ENCODE results near the gene RBMS3. TPM values are rescaled to one million over a fixed set of nuclear protein-coding genes. Genes with fewer than 3 reads are reported as not detected.

RBMS3 gene
- total RNA-seq, 1 donor from 2014 or later = 65.1 TPM

GRCh38 chr3:29382409-29382808, 101.5 kb downstream of the RBMS3 start:
- H3K4me3 Mint-ChIP-seq (ENCODE audit: unreplicated experiment) = no peak overlapping the region
- TF ChIP-seq CTCF (IDR thresholded peaks at IDR 0.05; ENCODE audit: partially characterized antibody, unreplicated experiment) = no peak
- no peaks in the 10 kb centered on the region for H3K9me3 Mint-ChIP-seq (ENCODE audit: unreplicated experiment)
- H3K36me3 Mint-ChIP-seq (ENCODE audit: unreplicated experiment) = no peaks in the 10 kb centered on the region
- no peaks in the 10 kb centered on the region for H3K27me3 Mint-ChIP-seq (ENCODE audit: unreplicated experiment)
- no peak for DNase-seq
- peaks cover 16% of the 10 kb centered on the region for H3K4me1 Mint-ChIP-seq (ENCODE audit: low read depth, unreplicated experiment)
- H3K27ac Mint-ChIP-seq (ENCODE audit: unreplicated experiment) = no peak overlapping the region

GRCh38 chr3:29382845-29383244, 102.0 kb downstream of the RBMS3 start:
- no peak for TF ChIP-seq CTCF (IDR thresholded peaks at IDR 0.05; ENCODE audit: partially characterized antibody, unreplicated experiment)
- Mint-ChIP-seq H3K27me3 (ENCODE audit: unreplicated experiment) (no peaks in the 10 kb centered on the region), H3K27ac (ENCODE audit: unreplicated experiment) (no peak overlapping the region), H3K9me3 (ENCODE audit: unreplicated experiment) (no peaks in the 10 kb centered on the region), H3K36me3 (ENCODE audit: unreplicated experiment) (no peaks in the 10 kb centered on the region), H3K4me1 (ENCODE audit: low read depth, unreplicated experiment) (peaks cover 16% of the 10 kb centered on the region), H3K4me3 (ENCODE audit: unreplicated experiment) (no peak overlapping the region)
- DNase-seq = no peak

- no peaks in the 10 kb centered on the region for H3K27me3 Mint-ChIP-seq (ENCODE audit: unreplicated experiment)
- H3K4me1 Mint-ChIP-seq (ENCODE audit: low read depth, unreplicated experiment) = peaks cover 16% of the 10 kb centered on the region
- no peaks in the 10 kb centered on the region for H3K9me3 Mint-ChIP-seq (ENCODE audit: unreplicated experiment)
- H3K4me3 Mint-ChIP-seq (ENCODE audit: unreplicated experiment) = peak overlapping the region; percentile 11
- TF ChIP-seq CTCF (IDR thresholded peaks at IDR 0.05; ENCODE audit: partially characterized antibody, unreplicated experiment) = no peak
- DNase-seq = peak; percentile 31
- H3K36me3 Mint-ChIP-seq (ENCODE audit: unreplicated experiment) = no peaks in the 10 kb centered on the region
- H3K27ac Mint-ChIP-seq (ENCODE audit: unreplicated experiment) = peak overlapping the region; percentile 25
Measured at GRCh38 chr3:29384640-29385039, 103.8 kb downstream of the RBMS3 start.

GRCh38 chr3:29385046-29385830, 104.4 kb downstream of the RBMS3 start:
- peak overlapping the region; percentile 34 for H3K4me3 Mint-ChIP-seq (ENCODE audit: unreplicated experiment)
- H3K9me3 Mint-ChIP-seq (ENCODE audit: unreplicated experiment) = no peaks in the 10 kb centered on the region
- peak overlapping the region; percentile 67 for H3K27ac Mint-ChIP-seq (ENCODE audit: unreplicated experiment)
- H3K36me3 Mint-ChIP-seq (ENCODE audit: unreplicated experiment) = no peaks in the 10 kb centered on the region
- no peak for TF ChIP-seq CTCF (IDR thresholded peaks at IDR 0.05; ENCODE audit: partially characterized antibody, unreplicated experiment)
- peaks cover 16% of the 10 kb centered on the region for H3K4me1 Mint-ChIP-seq (ENCODE audit: low read depth, unreplicated experiment)
- no peak for DNase-seq
- no peaks in the 10 kb centered on the region for H3K27me3 Mint-ChIP-seq (ENCODE audit: unreplicated experiment)

DNA sequence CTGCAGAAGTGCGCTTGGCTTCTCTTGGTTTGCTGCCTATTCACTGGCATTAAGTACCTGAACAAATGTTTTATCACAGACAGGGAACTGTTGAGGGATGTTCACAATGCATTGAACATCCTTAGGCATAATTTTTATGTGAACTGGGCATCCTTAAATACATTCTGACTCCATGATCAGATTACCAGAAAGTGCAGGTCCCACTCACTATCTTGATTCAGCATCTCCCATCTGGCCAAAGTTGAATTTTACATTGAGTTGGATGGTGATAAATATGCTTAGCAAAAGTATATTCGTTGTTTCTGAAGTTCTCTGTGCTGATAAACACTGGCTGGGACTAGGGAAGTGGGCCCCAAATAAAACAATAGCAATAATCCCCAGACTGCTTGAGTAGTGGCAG, 108.5 kb downstream of the RBMS3 start:
- DNase-seq = no peak
- H3K36me3 Mint-ChIP-seq (ENCODE audit: unreplicated experiment) = peaks cover 7% of the 10 kb centered on the region
- no peak overlapping the region for H3K4me3 Mint-ChIP-seq (ENCODE audit: unreplicated experiment)
- H3K27ac Mint-ChIP-seq (ENCODE audit: unreplicated experiment) = no peak overlapping the region
- peaks cover 4% of the 10 kb centered on the region for H3K9me3 Mint-ChIP-seq (ENCODE audit: unreplicated experiment)
- no peak for TF ChIP-seq CTCF (IDR thresholded peaks at IDR 0.05; ENCODE audit: partially characterized antibody, unreplicated experiment)
- peaks cover 16% of the 10 kb centered on the region for H3K4me1 Mint-ChIP-seq (ENCODE audit: low read depth, unreplicated experiment)
- H3K27me3 Mint-ChIP-seq (ENCODE audit: unreplicated experiment) = peaks cover 3% of the 10 kb centered on the region
